B cell (primary cell): ENCODE data around the gene CD2. TPM values are rescaled to one million over a fixed set of nuclear protein-coding genes. Genes with fewer than 3 reads are reported as not detected.

Source experiments
- ATAC-seq: fragments of 200-7000 bp; cut with Tn5 transposase; one replicate; pipeline ENCODE4 v1.10.0; 2021; ENCODE audit warnings: low read depth, mild to moderate bottlenecking, moderate number of reproducible peaks, moderate library complexity
- CTCF ChIA-PET: fragments of 350-600 bp; sonication (Branson Sonifier 250); formaldehyde crosslinking; loops from one replicate; lab custom pipeline; 2021; ENCODE audit warnings: antibody characterized with exemption, inconsistent platforms; lab: Charles Lee
- POLR2A ChIA-PET: fragments of 350-600 bp; sonication (Branson Sonifier 250); formaldehyde crosslinking; loops from one replicate; lab custom pipeline; 2021; ENCODE audit warnings: antibody characterized with exemption; lab: Charles Lee
- DNase-seq: peaks from one replicate; pipeline ENCODE4 v3.0.0; 2013
- H2AFZ ChIP-seq: 2 replicates; pipeline ENCODE4 v1.6.1; 2012; ENCODE audit warnings: mild to moderate bottlenecking, low read depth, low read length; ENCODE audit not compliant: insufficient read depth, poor library complexity, severe bottlenecking
- H3K27ac ChIP-seq, 2 donors: 1 replicate in 1 of 2; 2 replicates in 1 of 2; pipeline ENCODE4 v1.5.1; 2012 to 2013; ENCODE audit warnings: low read length in 2 of 2, mild to moderate bottlenecking in 2 of 2, moderate library complexity in 1 of 2
- H3K27me3 ChIP-seq, 4 experiments: fragments of 200-600 bp in 1 of 4; sonication (generic) in 1 of 4; replicated peaks in 1 of 4; 1 replicate in 2 of 4; 2 replicates in 2 of 4; pipeline versions ENCODE4 v1.6.1 to v1.7.0; 2013 to 2016; ENCODE audit warnings: low read length in 3 of 4, mild to moderate bottlenecking in 2 of 4, mixed read lengths in 1 of 4, moderate library complexity in 1 of 4; ENCODE audit not compliant: insufficient read depth in 4 of 4, control insufficient read depth in 3 of 4; ENCODE audit errors: control extremely low read depth in 1 of 4
- H3K36me3 ChIP-seq, 2 experiments: replicated peaks in 1 of 2; 1 replicate in 1 of 2; 2 replicates in 1 of 2; pipeline versions ENCODE4 v1.6.1 to v1.7.1; 2013; ENCODE audit warnings: low read length in 1 of 2; ENCODE audit not compliant: insufficient read depth in 2 of 2, control insufficient read depth in 1 of 2; ENCODE audit errors: control extremely low read depth in 1 of 2, extremely low read depth in 1 of 2
- H3K4me1 ChIP-seq, 2 donors: fragments of 200-600 bp in 1 of 2; sonication (generic) in 1 of 2; 1 replicate in 1 of 2; 2 replicates in 1 of 2; pipeline versions ENCODE4 v1.5.1 to v1.6.1; 2013 to 2017; ENCODE audit warnings: low read length in 2 of 2; ENCODE audit not compliant: control insufficient read depth in 2 of 2, insufficient read depth in 2 of 2
- H3K4me2 ChIP-seq: replicated peaks from 2 replicates; pipeline ENCODE3; 2012; ENCODE audit warnings: mild to moderate bottlenecking, low read depth, low read length; ENCODE audit not compliant: poor library complexity, severe bottlenecking
- H3K4me3 ChIP-seq, 5 experiments: fragments of 200-600 bp in 1 of 5; sonication (generic) in 1 of 5; 1 replicate in 3 of 5; 2 replicates in 2 of 5; pipeline versions ENCODE4 v1.5.1 to v1.7.0; 2011 to 2016; ENCODE audit warnings: low read length in 4 of 5, mild to moderate bottlenecking in 4 of 5, low read depth in 2 of 5, control low read depth in 1 of 5, moderate library complexity in 1 of 5; ENCODE audit not compliant: insufficient read depth in 1 of 5; ENCODE audit errors: control extremely low read depth in 1 of 5, extremely low read depth in 1 of 5
- H3K79me2 ChIP-seq: fragments of 200-600 bp; sonication (generic); one replicate; pipeline ENCODE4 v1.6.0; 2016; ENCODE audit warnings: low read length; ENCODE audit not compliant: control insufficient read depth, insufficient read depth
- H3K9ac ChIP-seq: fragments of 200-600 bp; sonication (generic); 2 replicates; pipeline ENCODE4 v1.6.1; 2017; ENCODE audit warnings: mild to moderate bottlenecking, low read length, moderate library complexity
- H3K9me3 ChIP-seq, 3 donors: one replicate each; pipeline versions ENCODE4 v1.6.1 to v1.7.1; 2013; ENCODE audit warnings: low read length in 2 of 3; ENCODE audit not compliant: control insufficient read depth in 2 of 3, insufficient read depth in 1 of 3; ENCODE audit errors: control extremely low read depth in 1 of 3
- H4K20me1 ChIP-seq: 2 replicates; pipeline ENCODE4 v1.6.0; 2012; ENCODE audit warnings: mild to moderate bottlenecking, low read length; ENCODE audit not compliant: insufficient read depth, control insufficient read depth, poor library complexity, severe bottlenecking
- H3K27ac Mint-ChIP-seq: one replicate; pipeline ENCODE4 v1.8.0; 2021; ENCODE audit warnings: mixed read lengths
- H3K27me3 Mint-ChIP-seq: one replicate; pipeline ENCODE4 v1.8.0; 2021; ENCODE audit warnings: mixed read lengths
- H3K4me1 Mint-ChIP-seq: one replicate; pipeline ENCODE4 v1.8.0; 2021; ENCODE audit warnings: mixed read lengths
- H3K4me3 Mint-ChIP-seq: one replicate; pipeline ENCODE4 v1.8.0; 2021; ENCODE audit warnings: mixed read lengths
- H3K9me3 Mint-ChIP-seq: one replicate; pipeline ENCODE4 v1.8.0; 2022; ENCODE audit warnings: mixed read lengths; ENCODE audit not compliant: insufficient read depth
- CTCF ChIP-seq: fragments of 200-600 bp; IDR thresholded peaks from one replicate; pipeline ENCODE4 v1.8.0; 2022; ENCODE audit warnings: antibody characterized with exemption, mild to moderate bottlenecking
- EZH2 ChIP-seq: IDR thresholded peaks from 2 replicates; pipeline ENCODE4 v1.6.1; 2012; ENCODE audit warnings: borderline replicate concordance, low read depth, mild to moderate bottlenecking, moderate library complexity, low read length; ENCODE audit not compliant: insufficient read depth, poor library complexity, severe bottlenecking
- WGBS: methylation state at CpG from one replicate; pipeline ENCODE4 v1.1.5; 2013; ENCODE audit warnings: missing lambda C conversion rate; ENCODE audit not compliant: insufficient coverage; 5-methylcytosine and 5-hydroxymethylcytosine counted together
- intact Hi-C: fragments of 100-400 bp; cut with micrococcal nuclease; formaldehyde crosslinking; loops from one replicate; pipeline ENCODE4 v1.10.0; 2022
- polyA plus RNA-seq: library from polyadenylated mRNA; depleted of rRNA; stranded (reverse); fragments of >200 nt; gene quantifications from 2 replicates; pipeline ENCODE4 v1.2.3, GENCODE V29; 2012
- total RNA-seq, 2 donors: library from RNA; stranded (reverse); fragments of 120-200 nt in 1 of 2; gene quantifications; 1 replicate in 1 of 2; 2 replicates in 1 of 2; pipeline versions ENCODE4 v1.2.3 to v1.2.4, GENCODE V29; 2013 to 2022

The CD2 gene
- total and polyA plus RNA-seq, 2 donors (not counting 1 experiment from before 2014, with no cell fraction given): 0.52 to 0.74 TPM

DNA sequence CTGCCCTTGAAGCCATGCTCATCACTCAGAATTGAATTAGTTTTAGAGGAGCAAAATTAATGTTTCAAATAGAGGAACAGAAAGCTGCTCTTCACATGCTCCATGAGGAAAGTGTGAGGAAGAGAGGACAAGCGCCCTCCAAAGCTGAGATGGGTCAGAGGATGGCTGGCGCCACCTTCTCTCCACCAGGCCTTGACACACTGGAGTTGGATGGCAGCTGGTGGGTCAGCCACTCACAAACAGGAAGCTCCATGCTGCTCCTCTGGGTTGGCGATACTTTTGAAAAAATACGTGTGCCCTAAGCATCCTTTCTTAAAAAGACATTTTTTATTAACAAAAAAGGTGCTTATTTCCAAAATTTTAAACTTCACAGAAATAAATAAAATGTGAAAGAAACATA is 3.1 kb upstream of the CD2 start:
- Mint-ChIP-seq H3K27me3 (no peaks in the 10 kb centered on the region), H3K27ac (no peak overlapping the region), H3K9me3 (peaks cover 21% of the 10 kb centered on the region), H3K4me1 (peaks cover 5% of the 10 kb centered on the region), H3K4me3 (no peak overlapping the region)
- H3K27ac ChIP-seq: no peak overlapping the region
- ATAC-seq (no peak), DNase-seq (no peak)
- TF ChIP-seq EZH2 (no peak), CTCF (no peak)
- ChIA-PET CTCF (no interaction called here), POLR2A (no interaction called here)
- H3K79me2 ChIP-seq: no peaks in the 10 kb centered on the region
- 80% methylated on average over 1 of the region's 4 CpGs for WGBS
- peaks cover 2 to 4% of the 10 kb centered on the region in 2 donors for H3K4me1 ChIP-seq
- H3K9me3 ChIP-seq: peaks cover 0 to 26% (median 11%) of the 10 kb centered on the region in 3 donors
- H3K36me3 ChIP-seq: no peaks in the 10 kb centered on the region
- no peak overlapping the region for H3K4me3 ChIP-seq
- H3K9ac ChIP-seq: no peak overlapping the region
- intact Hi-C loops: no loop called here
- H3K27me3 ChIP-seq: no peaks in the 10 kb centered on the region
- H2AFZ ChIP-seq: no peak overlapping the region
- no peak overlapping the region for H3K4me2 ChIP-seq
- no peaks in the 10 kb centered on the region for H4K20me1 ChIP-seq

GRCh38 chr1:116751621-116752020 is 2.6 kb upstream of the CD2 start:
- POLR2A ChIA-PET: no interaction called here
- intact Hi-C loops: no loop called here

More at GRCh38 chr1:116751621-116752020, 2.6 kb upstream of the CD2 start:
- Mint-ChIP-seq H3K27ac (no peak overlapping the region), H3K27me3 (no peaks in the 10 kb centered on the region), H3K9me3 (peaks cover 19% of the 10 kb centered on the region), H3K4me3 (no peak overlapping the region), H3K4me1 (peaks cover 5% of the 10 kb centered on the region)
- H3K36me3 ChIP-seq: no peaks in the 10 kb centered on the region
- no CpG with 5 or more reads among the region's 1 CpG for WGBS
- H3K4me3 ChIP-seq: no peak overlapping the region
- H3K4me1 ChIP-seq: peaks cover 2 to 4% of the 10 kb centered on the region in 2 donors
- no peak overlapping the region for H2AFZ ChIP-seq
- ATAC-seq (no peak), DNase-seq (no peak)
- no peaks in the 10 kb centered on the region for H3K79me2 ChIP-seq
- no peaks in the 10 kb centered on the region for H4K20me1 ChIP-seq
- H3K9me3 ChIP-seq: peaks cover 0 to 26% (median 11%) of the 10 kb centered on the region in 3 donors
- H3K27ac ChIP-seq: no peak overlapping the region
- H3K9ac ChIP-seq: no peak overlapping the region
- H3K27me3 ChIP-seq: no peaks in the 10 kb centered on the region
- CTCF ChIA-PET: no interaction called here
- no peak for TF ChIP-seq EZH2
- TF ChIP-seq CTCF: no peak
- no peak overlapping the region for H3K4me2 ChIP-seq
